Neural cell (in vitro differentiated cells): ENCODE results near the gene RAPGEF5. TPM values are rescaled to one million over a fixed set of nuclear protein-coding genes. Genes with fewer than 3 reads are reported as not detected.

ENCODE experiments used
- H2AFZ ChIP-seq: fragments of 200-600, 300-800 bp; sonication (generic), shearing (Covaris generic); 2 replicates; pipeline ENCODE4 v1.6.0; 2014; ENCODE audit warnings: low read depth, mild to moderate bottlenecking, antibody characterized with exemption, low read length, moderate library complexity
- H3F3A ChIP-seq: fragments of 200-600 bp; shearing (Covaris generic); 2 replicates; pipeline ENCODE4 v1.6.1; 2016; ENCODE audit warnings: mild to moderate bottlenecking, moderate library complexity, mixed read lengths, antibody characterized with exemption, low read length; ENCODE audit not compliant: insufficient read depth, poor library complexity, severe bottlenecking
- H3K27ac ChIP-seq: fragments of 200-600, 300-800 bp; sonication (generic), shearing (Covaris generic); 2 replicates; pipeline ENCODE4 v1.5.1; 2014; ENCODE audit warnings: mild to moderate bottlenecking, low read length, moderate library complexity
- H3K27me3 ChIP-seq: fragments of 300-800, 200-600 bp; sonication (generic), shearing (Covaris generic); 2 replicates; pipeline ENCODE4 v1.6.0; 2014; ENCODE audit warnings: mild to moderate bottlenecking, low read depth, low read length, moderate library complexity; ENCODE audit not compliant: insufficient read depth
- H3K36me3 ChIP-seq: fragments of 300-800, 200-600 bp; sonication (generic), shearing (Covaris generic); 2 replicates; pipeline ENCODE4 v1.5.1; 2014; ENCODE audit warnings: mild to moderate bottlenecking, antibody characterized with exemption, low read length, moderate library complexity; ENCODE audit not compliant: insufficient read depth
- H3K4me2 ChIP-seq: fragments of 300-800, 200-600 bp; sonication (generic), shearing (Covaris generic); 2 replicates; pipeline ENCODE4 v1.6.0; 2014; ENCODE audit warnings: mild to moderate bottlenecking, low read length
- H3K4me3 ChIP-seq: fragments of 300-800, 200-600 bp; sonication (generic), shearing (Covaris generic); 2 replicates; pipeline ENCODE4 v1.5.1; 2014; ENCODE audit warnings: mild to moderate bottlenecking, low read length, moderate library complexity
- H3K79me2 ChIP-seq: fragments of 200-600 bp; shearing (Covaris generic); replicated peaks from 2 replicates; pipeline ENCODE4 v1.6.0; 2014; ENCODE audit warnings: mild to moderate bottlenecking, low read length, moderate library complexity; ENCODE audit not compliant: insufficient read depth
- H3K9ac ChIP-seq: fragments of 300-800, 200-600 bp; sonication (generic), shearing (Covaris generic); 2 replicates; pipeline ENCODE4 v1.6.1; 2016; ENCODE audit warnings: mild to moderate bottlenecking, low read length, mixed read lengths
- H3K9me2 ChIP-seq: fragments of 200-600 bp; shearing (Covaris generic); 2 replicates; pipeline ENCODE4 v1.6.1; 2016; ENCODE audit warnings: mild to moderate bottlenecking, low read length, mixed read lengths; ENCODE audit not compliant: insufficient read depth
- H3K9me3 ChIP-seq: fragments of 200-600, 300-800 bp; sonication (generic), shearing (Covaris generic); 2 replicates; pipeline ENCODE4 v1.6.1; 2016; ENCODE audit warnings: mild to moderate bottlenecking, mixed run types, low read length, moderate library complexity, mixed read lengths
- H4K20me1 ChIP-seq: fragments of 200-600 bp; shearing (Covaris generic); 2 replicates; pipeline ENCODE4 v1.6.1; 2016; ENCODE audit warnings: mild to moderate bottlenecking, mixed run types; ENCODE audit not compliant: insufficient read depth
- CTCF ChIP-seq: fragments of 450-650 bp; IDR thresholded peaks from 2 replicates; pipeline ENCODE4 v1.5.1; 2014; ENCODE audit warnings: antibody characterized with exemption, mild to moderate bottlenecking, moderate library complexity; ENCODE audit not compliant: poor library complexity, severe bottlenecking
- EP300 ChIP-seq: fragments of 450-650 bp; conservative IDR thresholded peaks from 2 replicates; pipeline ENCODE4 v1.6.1; 2014; ENCODE audit warnings: antibody characterized with exemption, mild to moderate bottlenecking, moderate library complexity; ENCODE audit not compliant: poor library complexity, severe bottlenecking
- EZH2 ChIP-seq: fragments of 200-600, 300-800 bp; shearing (Covaris generic), sonication (generic); IDR thresholded peaks from 2 replicates; pipeline ENCODE4 v1.6.1; 2014; ENCODE audit warnings: antibody characterized with exemption, low read length, borderline replicate concordance, mild to moderate bottlenecking; ENCODE audit not compliant: insufficient read depth, poor library complexity, severe bottlenecking
- MXI1 ChIP-seq: fragments of 450-650 bp; conservative IDR thresholded peaks from 2 replicates; pipeline ENCODE4 v1.6.1; 2014; ENCODE audit warnings: antibody characterized with exemption, mild to moderate bottlenecking; ENCODE audit not compliant: poor library complexity, severe bottlenecking
- POLR2AphosphoS5 ChIP-seq: IDR thresholded peaks from 2 replicates; pipeline ENCODE4 v1.6.1; 2012
- RAD21 ChIP-seq: fragments of 450-650 bp; conservative IDR thresholded peaks from 2 replicates; pipeline ENCODE4 v1.6.1; 2014; ENCODE audit warnings: antibody characterized with exemption, mild to moderate bottlenecking, moderate library complexity
- REST ChIP-seq: IDR thresholded peaks from 2 replicates; pipeline ENCODE4 v1.6.1; 2012; ENCODE audit warnings: borderline replicate concordance
- SMC3 ChIP-seq: fragments of 450-650 bp; conservative IDR thresholded peaks from 2 replicates; pipeline ENCODE4 v1.6.1; 2014; ENCODE audit warnings: antibody characterized with exemption, mild to moderate bottlenecking, moderate library complexity; ENCODE audit not compliant: poor library complexity
- TAF1 ChIP-seq: IDR thresholded peaks from 2 replicates; pipeline ENCODE4 v1.6.1; 2012; ENCODE audit warnings: low read depth
- polyA plus RNA-seq: library from polyadenylated mRNA; depleted of rRNA; stranded (reverse); fragments of >200 nt; gene quantifications from 2 replicates; pipeline ENCODE4 v1.2.3, GENCODE V29; 2014

RAPGEF5 gene
- polyA plus RNA-seq, 1 donor from 2014 or later, result 48.0 TPM

- Histone ChIP-seq H3K4me2 (no peak overlapping the region), H3K9me3 (no peaks in the 10 kb centered on the region), H3F3A (no peaks in the 10 kb centered on the region), H3K36me3 (no peaks in the 10 kb centered on the region), H2AFZ (no peak overlapping the region), H4K20me1 (no peaks in the 10 kb centered on the region), H3K27ac (no peak overlapping the region), H3K9me2 (no peaks in the 10 kb centered on the region), H3K27me3 (no peaks in the 10 kb centered on the region), H3K4me3 (no peak overlapping the region), H3K9ac (no peak overlapping the region), H3K79me2 (no peaks in the 10 kb centered on the region)
- TF ChIP-seq CTCF (no peak), MXI1 (no peak), POLR2AphosphoS5 (no peak), EP300 (no peak)
Observed at GRCh38 chr7:22269963-22270362, 87.0 kb downstream of the RAPGEF5 start.

- no peaks in the 10 kb centered on the region for H4K20me1 ChIP-seq
- no peaks in the 10 kb centered on the region for H3K27me3 ChIP-seq
- H3K79me2 ChIP-seq, result no peaks in the 10 kb centered on the region
- H3K9me2 ChIP-seq, result no peaks in the 10 kb centered on the region
- no peak overlapping the region for H3K9ac ChIP-seq
- H3K36me3 ChIP-seq, result no peaks in the 10 kb centered on the region
- H3K4me2 ChIP-seq, result no peak overlapping the region
- H3K4me3 ChIP-seq, result no peak overlapping the region
- H3F3A ChIP-seq, result no peaks in the 10 kb centered on the region
- H3K9me3 ChIP-seq, result no peaks in the 10 kb centered on the region
- H3K27ac ChIP-seq, result no peak overlapping the region
- H2AFZ ChIP-seq, result no peak overlapping the region
- TF ChIP-seq CTCF, result no peak
- no peak for TF ChIP-seq POLR2AphosphoS5
- no peak for TF ChIP-seq SMC3
- no peak for TF ChIP-seq RAD21
- TF ChIP-seq EZH2, result no peak
- TF ChIP-seq MXI1, result no peak
- no peak for TF ChIP-seq TAF1
Observed at GRCh38 chr7:22268884-22269421, 88.0 kb downstream of the RAPGEF5 start.

- Histone ChIP-seq H3K27me3 (no peaks in the 10 kb centered on the region), H3K9me2 (no peaks in the 10 kb centered on the region), H3K79me2 (no peaks in the 10 kb centered on the region), H3K27ac (peak overlapping the region; percentile 18), H3K4me2 (no peak overlapping the region), H3F3A (no peaks in the 10 kb centered on the region), H4K20me1 (no peaks in the 10 kb centered on the region), H3K9me3 (no peaks in the 10 kb centered on the region), H3K9ac (no peak overlapping the region), H3K36me3 (no peaks in the 10 kb centered on the region), H2AFZ (no peak overlapping the region), H3K4me3 (no peak overlapping the region)
- TF ChIP-seq TAF1 (no peak), POLR2AphosphoS5 (peak; percentile 69), RAD21 (no peak), EP300 (peak; percentile 86), CTCF (no peak), REST (peak; percentile 74)
Observed at GRCh38 chr7:22267930-22268615, 88.9 kb downstream of the RAPGEF5 start.
